ENCODE measurements around the gene ITPKB.
A peak's percentile ranks its signal among the peaks of the same experiment; 100 is the strongest.

ITPKB gene

GRCh38 chr1:226719596-226720387, 19.3 kb downstream of the ITPKB start:
- H4K20me1 ChIP-seq (ENCODE audit: insufficient read depth, low read length): no peaks in the 10 kb centered on the region
- H3K9ac ChIP-seq (ENCODE audit: low read length): no peak overlapping the region

DNA sequence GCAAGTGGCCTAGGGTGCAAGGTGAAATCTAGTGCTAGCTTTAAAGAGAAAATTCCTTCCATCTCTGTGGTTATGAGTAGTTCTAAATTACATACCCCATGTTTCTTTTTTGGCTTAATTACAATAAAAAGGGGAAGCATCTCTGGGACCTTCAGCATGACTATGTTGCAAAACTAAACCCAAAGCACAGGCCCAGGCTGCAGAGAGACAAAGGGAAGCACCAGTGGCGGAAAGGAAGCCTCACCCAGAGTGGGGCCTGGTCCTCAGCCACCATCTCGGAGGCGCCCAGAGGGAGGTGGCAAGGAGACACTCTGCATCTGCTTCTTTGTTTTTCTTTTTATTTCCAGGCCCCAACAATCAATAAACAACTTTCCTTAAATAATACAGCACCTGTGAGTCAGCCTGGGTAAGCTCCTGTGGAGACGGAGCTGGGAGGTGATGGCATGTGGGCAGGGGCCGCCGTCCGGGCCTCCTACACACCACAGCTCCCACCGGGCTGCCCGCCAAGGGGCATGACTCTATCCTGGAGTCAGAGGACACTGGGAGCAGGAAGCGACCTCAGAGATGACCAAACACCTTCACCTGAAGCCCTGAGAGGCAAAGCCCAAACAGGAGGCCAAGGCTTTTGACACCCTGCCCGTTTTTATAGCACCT, 21.7 kb downstream of the ITPKB start:
- H4K20me1 ChIP-seq (ENCODE audit: insufficient read depth, low read length): no peaks in the 10 kb centered on the region
- H3K9ac ChIP-seq (ENCODE audit: low read length): peak overlapping the region; percentile 57; the same call in 1 of the 2 replicates
- H3K9me3 ChIP-seq (ENCODE audit: low read length): no peaks in the 10 kb centered on the region
- no peaks in the 10 kb centered on the region for H3K27me3 ChIP-seq (ENCODE audit: insufficient read depth, low read length)
- no peaks in the 10 kb centered on the region for H3K9me2 ChIP-seq (ENCODE audit: low read depth, low read length)
- H3K79me2 ChIP-seq (ENCODE audit: insufficient read depth, low read length): peaks cover 52% of the 10 kb centered on the region
- peaks cover 53% of the 10 kb centered on the region for H3K36me3 ChIP-seq (ENCODE audit: insufficient read depth, low read length)
- no peak overlapping the region for H2AFZ ChIP-seq (ENCODE audit: low read length)
- H3K4me2 ChIP-seq (ENCODE audit: low read length): peak overlapping the region; percentile 57
- TF ChIP-seq CTCF (IDR thresholded peaks at IDR 0.05; ENCODE audit: low read length) (no peak), EZH2 (IDR thresholded peaks at IDR 0.05; ENCODE audit: borderline replicate concordance, low read length) (no peak)
- H3F3A ChIP-seq (ENCODE audit: insufficient read depth, low read length): peaks cover 4% of the 10 kb centered on the region; the same call in 1 of the 2 replicates
- peak overlapping the region; percentile 29 for H3K4me3 ChIP-seq (ENCODE audit: low read depth, low read length, poor library complexity, severe bottlenecking)
- peaks cover 61% of the 10 kb centered on the region for H3K4me1 ChIP-seq (ENCODE audit: insufficient read depth, low read length, severe bottlenecking)
- H3K27ac ChIP-seq (ENCODE audit: low read depth, low read length, poor library complexity, severe bottlenecking): peak overlapping the region; percentile 96

More at GRCh38 chr1:226719596-226720387, 19.3 kb downstream of the ITPKB start:
- Histone ChIP-seq H3F3A (ENCODE audit: insufficient read depth, low read length) (peaks cover 4% of the 10 kb centered on the region; the same call in 1 of the 2 replicates), H3K79me2 (ENCODE audit: insufficient read depth, low read length) (peaks cover 64% of the 10 kb centered on the region), H2AFZ (ENCODE audit: low read length) (no peak overlapping the region), H3K9me3 (ENCODE audit: low read length) (no peaks in the 10 kb centered on the region), H3K4me2 (ENCODE audit: low read length) (no peak overlapping the region), H3K27me3 (ENCODE audit: insufficient read depth, low read length) (no peaks in the 10 kb centered on the region), H3K36me3 (ENCODE audit: insufficient read depth, low read length) (peaks cover 63% of the 10 kb centered on the region), H3K9me2 (ENCODE audit: low read depth, low read length) (no peaks in the 10 kb centered on the region), H3K4me1 (ENCODE audit: insufficient read depth, low read length, severe bottlenecking) (peaks cover 61% of the 10 kb centered on the region), H3K4me3 (ENCODE audit: low read depth, low read length, poor library complexity, severe bottlenecking) (no peak overlapping the region), H3K27ac (ENCODE audit: low read depth, low read length, poor library complexity, severe bottlenecking) (peak overlapping the region; percentile 96)
- TF ChIP-seq EZH2 (IDR thresholded peaks at IDR 0.05; ENCODE audit: borderline replicate concordance, low read length) (no peak), CTCF (IDR thresholded peaks at IDR 0.05; ENCODE audit: low read length) (no peak)

- Histone ChIP-seq H3K79me2 (ENCODE audit: insufficient read depth, low read length) (peaks cover 45% of the 10 kb centered on the region), H3K9me3 (ENCODE audit: low read length) (no peaks in the 10 kb centered on the region), H4K20me1 (ENCODE audit: insufficient read depth, low read length) (no peaks in the 10 kb centered on the region), H3K27ac (ENCODE audit: low read depth, low read length, poor library complexity, severe bottlenecking) (peak overlapping the region; percentile 96), H3K4me3 (ENCODE audit: low read depth, low read length, poor library complexity, severe bottlenecking) (no peak overlapping the region), H3K9me2 (ENCODE audit: low read depth, low read length) (no peaks in the 10 kb centered on the region), H3F3A (ENCODE audit: insufficient read depth, low read length) (peaks cover 7% of the 10 kb centered on the region; the same call in 1 of the 2 replicates), H3K36me3 (ENCODE audit: insufficient read depth, low read length) (peaks cover 48% of the 10 kb centered on the region), H3K9ac (ENCODE audit: low read length) (no peak overlapping the region; the same call in 1 of the 2 replicates), H3K4me1 (ENCODE audit: insufficient read depth, low read length, severe bottlenecking) (peaks cover 69% of the 10 kb centered on the region), H3K27me3 (ENCODE audit: insufficient read depth, low read length) (no peaks in the 10 kb centered on the region), H2AFZ (ENCODE audit: low read length) (no peak overlapping the region), H3K4me2 (ENCODE audit: low read length) (peak overlapping the region; percentile 57; the same call in 1 of the 2 replicates)
- TF ChIP-seq EZH2 (IDR thresholded peaks at IDR 0.05; ENCODE audit: borderline replicate concordance, low read length) (no peak), CTCF (IDR thresholded peaks at IDR 0.05; ENCODE audit: low read length) (no peak)
Observed at GRCh38 chr1:226716577-226716976, 22.5 kb downstream of the ITPKB start.
